Progenitor cell of endocrine pancreas (in vitro differentiated cells): ENCODE data around the gene MYCN. TPM values are rescaled to one million over a fixed set of nuclear protein-coding genes. Genes with fewer than 3 reads are reported as not detected.
"Not testable (repeated sequence)": the region's sequence is repeated elsewhere in the genome, so short reads cannot be mapped to it uniquely, and the experiment has no call there.

Source experiments
- DNase-seq: peaks from one replicate; pipeline ENCODE4 v3.0.0; 2021; ENCODE audit warnings: low spot score; ENCODE audit not compliant: unreplicated experiment
- H3K27ac Mint-ChIP-seq: 2 replicates; pipeline ENCODE4 v1.8.0; 2021; ENCODE audit warnings: mild to moderate bottlenecking, moderate library complexity, mixed read lengths
- H3K27me3 Mint-ChIP-seq: 2 replicates; pipeline ENCODE4 v1.8.0; 2021; ENCODE audit warnings: mixed read lengths
- H3K36me3 Mint-ChIP-seq: 2 replicates; pipeline ENCODE4 v1.8.0; 2022; ENCODE audit warnings: mixed read lengths; ENCODE audit not compliant: insufficient read depth
- H3K4me1 Mint-ChIP-seq: 2 replicates; pipeline ENCODE4 v1.8.0; 2021; ENCODE audit warnings: low read depth, mixed read lengths
- H3K4me3 Mint-ChIP-seq: 2 replicates; pipeline ENCODE4 v1.8.0; 2021; ENCODE audit warnings: low read depth, mild to moderate bottlenecking, moderate library complexity, mixed read lengths
- H3K9me3 Mint-ChIP-seq: 2 replicates; pipeline ENCODE4 v1.8.0; 2021; ENCODE audit warnings: low read depth, mixed read lengths
- CTCF ChIP-seq: fragments of 200-600 bp; sonication (generic); IDR thresholded peaks from one replicate; pipeline ENCODE4 v1.5.0; 2021; ENCODE audit warnings: antibody characterized with exemption, mild to moderate bottlenecking; ENCODE audit not compliant: unreplicated experiment
- total RNA-seq: library from RNA; stranded (reverse); gene quantifications from 2 replicates; pipeline ENCODE4 v1.2.1, GENCODE V29; 2021

Gene MYCN
- total RNA-seq, 1 donor from 2014 or later: 15.5 TPM

GRCh38 chr2:15925819-15926218 is 14.5 kb upstream of the MYCN start:
- no peaks in the 10 kb centered on the region for H3K4me1 Mint-ChIP-seq
- H3K9me3 Mint-ChIP-seq: no peaks in the 10 kb centered on the region
- H3K27me3 Mint-ChIP-seq: peaks cover 20% of the 10 kb centered on the region
- DNase-seq: no peak
- H3K36me3 Mint-ChIP-seq: no peaks in the 10 kb centered on the region
- no peak overlapping the region for H3K4me3 Mint-ChIP-seq
- no peak for TF ChIP-seq CTCF
- no peak overlapping the region for H3K27ac Mint-ChIP-seq

- H3K9me3 Mint-ChIP-seq: no peaks in the 10 kb centered on the region
- no peak for TF ChIP-seq CTCF
- H3K4me1 Mint-ChIP-seq: no peaks in the 10 kb centered on the region
- H3K36me3 Mint-ChIP-seq: no peaks in the 10 kb centered on the region
- H3K4me3 Mint-ChIP-seq: no peak overlapping the region
- peaks cover 20% of the 10 kb centered on the region for H3K27me3 Mint-ChIP-seq
- no peak for DNase-seq
- no peak overlapping the region for H3K27ac Mint-ChIP-seq
Measured at GRCh38 chr2:15926252-15926651, 14.1 kb upstream of the MYCN start.

- H3K4me3 Mint-ChIP-seq: no peak overlapping the region
- no peak for TF ChIP-seq CTCF
- H3K9me3 Mint-ChIP-seq: no peaks in the 10 kb centered on the region
- no peaks in the 10 kb centered on the region for H3K4me1 Mint-ChIP-seq
- peaks cover 17% of the 10 kb centered on the region for H3K27me3 Mint-ChIP-seq
- no peak overlapping the region for H3K27ac Mint-ChIP-seq
- DNase-seq: no peak
- H3K36me3 Mint-ChIP-seq: no peaks in the 10 kb centered on the region
Measured at GRCh38 chr2:15927551-15928218, 12.7 kb upstream of the MYCN start.

GRCh38 chr2:15929008-15929407 is 11.3 kb upstream of the MYCN start:
- not testable (repeated sequence) for H3K36me3 Mint-ChIP-seq, H3K4me1 Mint-ChIP-seq, H3K4me3 Mint-ChIP-seq, DNase-seq, H3K27ac Mint-ChIP-seq, H3K9me3 Mint-ChIP-seq
- peaks cover 20% of the 10 kb centered on the region for H3K27me3 Mint-ChIP-seq

GRCh38 chr2:15929861-15930260 is 10.5 kb upstream of the MYCN start:
- no peak overlapping the region for H3K27ac Mint-ChIP-seq
- no peak for TF ChIP-seq CTCF
- DNase-seq: no peak
- peaks cover 22% of the 10 kb centered on the region for H3K27me3 Mint-ChIP-seq
- no peaks in the 10 kb centered on the region for H3K36me3 Mint-ChIP-seq
- H3K4me1 Mint-ChIP-seq: no peaks in the 10 kb centered on the region
- no peaks in the 10 kb centered on the region for H3K9me3 Mint-ChIP-seq
- no peak overlapping the region for H3K4me3 Mint-ChIP-seq

GRCh38 chr2:15930589-15931318 is 9.6 kb upstream of the MYCN start:
- TF ChIP-seq CTCF: no peak
- no peak for DNase-seq
- peaks cover 28% of the 10 kb centered on the region for H3K27me3 Mint-ChIP-seq
- no peak overlapping the region for H3K4me3 Mint-ChIP-seq
- H3K4me1 Mint-ChIP-seq: no peaks in the 10 kb centered on the region
- H3K36me3 Mint-ChIP-seq: no peaks in the 10 kb centered on the region
- no peak overlapping the region for H3K27ac Mint-ChIP-seq
- H3K9me3 Mint-ChIP-seq: no peaks in the 10 kb centered on the region
